Measurements from ENCODE around the gene NF2.

DNA sequence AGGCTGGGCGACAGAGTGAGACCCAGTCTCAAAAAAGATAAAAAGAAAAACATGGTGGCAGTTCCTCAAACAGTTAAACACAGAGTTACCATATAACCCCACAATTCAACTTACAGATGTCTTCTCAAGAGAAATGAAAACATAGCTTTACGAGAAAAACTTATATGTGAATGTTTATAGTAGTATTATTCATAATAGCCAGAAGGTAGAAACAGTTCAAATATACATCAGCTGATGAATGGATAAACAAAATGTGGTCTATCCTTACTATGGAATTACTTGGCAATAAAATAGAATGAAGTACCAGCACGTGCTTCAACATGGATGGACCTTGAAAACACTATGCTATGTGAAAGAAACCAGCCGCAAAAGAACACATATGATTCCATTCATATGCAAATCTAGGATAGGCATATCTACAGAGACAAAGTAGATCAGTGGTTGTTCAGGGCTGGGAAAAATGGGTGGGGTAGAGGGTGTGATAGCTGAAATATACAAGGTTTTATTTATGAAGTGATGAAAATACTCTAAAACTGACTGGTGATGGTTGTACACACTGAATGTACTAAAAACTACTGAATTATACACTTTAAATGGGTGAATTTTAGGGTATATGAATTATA lies 12.4 kb downstream of the NF2 start:
- TF ChIP-seq, protein P1, sequence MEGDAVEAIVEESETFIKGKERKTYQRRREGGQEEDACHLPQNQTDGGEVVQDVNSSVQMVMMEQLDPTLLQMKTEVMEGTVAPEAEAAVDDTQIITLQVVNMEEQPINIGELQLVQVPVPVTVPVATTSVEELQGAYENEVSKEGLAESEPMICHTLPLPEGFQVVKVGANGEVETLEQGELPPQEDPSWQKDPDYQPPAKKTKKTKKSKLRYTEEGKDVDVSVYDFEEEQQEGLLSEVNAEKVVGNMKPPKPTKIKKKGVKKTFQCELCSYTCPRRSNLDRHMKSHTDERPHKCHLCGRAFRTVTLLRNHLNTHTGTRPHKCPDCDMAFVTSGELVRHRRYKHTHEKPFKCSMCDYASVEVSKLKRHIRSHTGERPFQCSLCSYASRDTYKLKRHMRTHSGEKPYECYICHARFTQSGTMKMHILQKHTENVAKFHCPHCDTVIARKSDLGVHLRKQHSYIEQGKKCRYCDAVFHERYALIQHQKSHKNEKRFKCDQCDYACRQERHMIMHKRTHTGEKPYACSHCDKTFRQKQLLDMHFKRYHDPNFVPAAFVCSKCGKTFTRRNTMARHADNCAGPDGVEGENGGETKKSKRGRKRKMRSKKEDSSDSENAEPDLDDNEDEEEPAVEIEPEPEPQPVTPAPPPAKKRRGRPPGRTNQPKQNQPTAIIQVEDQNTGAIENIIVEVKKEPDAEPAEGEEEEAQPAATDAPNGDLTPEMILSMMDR (IDR thresholded peaks at IDR 0.05; ENCODE audit: insufficient read depth, low read length, poor library complexity, severe bottlenecking), result no peak
- no peak for TF ChIP-seq EZH2phosphoT487 (conservative IDR thresholded peaks at IDR 0.05; ENCODE audit: low read length)
